AG04450 (cell line): ENCODE results near the gene SMAD3. TPM values are rescaled to one million over a fixed set of nuclear protein-coding genes. Genes with fewer than 3 reads are reported as not detected.
A peak's percentile ranks its signal among the peaks of the same experiment; 100 is the strongest.

ENCODE experiments used
- CTCF ChIA-PET: fragments of 300-600, 350-600 bp; formaldehyde crosslinking; extraction: SDS; loops from one replicate; lab custom pipeline; 2022; ENCODE audit warnings: antibody characterized with exemption, inconsistent platforms; lab: Charles Lee
- POLR2A ChIA-PET: fragments of 350-600 bp; formaldehyde crosslinking; extraction: SDS; loops from one replicate; lab custom pipeline; 2021; ENCODE audit warnings: antibody characterized with exemption, inconsistent platforms; lab: Yijun Ruan, JAX
- DNase-seq: peaks from one replicate; pipeline ENCODE4 v3.0.0-alpha.2; 2011; ENCODE audit warnings: low read depth, low spot score
- H3K27ac ChIP-seq: one replicate; pipeline ENCODE4 v1.5.1; 2012; ENCODE audit warnings: low read depth, low read length, control low read depth
- H3K27me3 ChIP-seq: one replicate; pipeline ENCODE4 v1.6.0; 2012; ENCODE audit warnings: low read length; ENCODE audit not compliant: control insufficient read depth, insufficient read depth
- H3K4me3 ChIP-seq: 2 replicates; pipeline ENCODE4 v1.5.1; 2011; ENCODE audit warnings: mild to moderate bottlenecking, low read depth, low read length, control low read depth
- H3K9me3 ChIP-seq: 2 replicates; pipeline ENCODE4 v1.5.1; 2012; ENCODE audit warnings: low read length; ENCODE audit not compliant: control insufficient read depth, insufficient read depth
- CTCF ChIP-seq: IDR thresholded peaks from 2 replicates; pipeline ENCODE4 v1.5.1; 2011; ENCODE audit warnings: low read depth, low read length, control low read depth, inconsistent platforms
- polyA plus RNA-seq: library from polyadenylated mRNA; depleted of rRNA; stranded (reverse); fragments of >200 nt; gene quantifications from 2 replicates; pipeline ENCODE4 v1.2.3, GENCODE V29; 2011

The SMAD3 gene
- polyA plus RNA-seq, 1 experiment = 115 TPM

DNA sequence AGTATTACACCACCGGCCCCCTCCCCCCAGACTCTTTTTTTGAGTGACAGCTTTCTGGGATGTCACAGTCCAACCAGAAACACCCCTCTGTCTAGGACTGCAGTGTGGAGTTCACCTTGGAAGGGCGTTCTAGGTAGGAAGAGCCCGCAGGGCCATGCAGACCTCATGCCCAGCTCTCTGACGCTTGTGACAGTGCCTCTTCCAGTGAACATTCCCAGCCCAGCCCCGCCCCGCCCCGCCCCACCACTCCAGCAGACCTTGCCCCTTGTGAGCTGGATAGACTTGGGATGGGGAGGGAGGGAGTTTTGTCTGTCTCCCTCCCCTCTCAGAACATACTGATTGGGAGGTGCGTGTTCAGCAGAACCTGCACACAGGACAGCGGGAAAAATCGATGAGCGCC is 125.4 kb downstream of the SMAD3 start:
- Histone ChIP-seq H3K27me3 (no peaks in the 10 kb centered on the region), H3K9me3 (no peaks in the 10 kb centered on the region), H3K4me3 (no peak overlapping the region), H3K27ac (peak overlapping the region; percentile 39)
- no peak for TF ChIP-seq CTCF
- DNase-seq = no peak
- POLR2A ChIA-PET = no interaction called here
- CTCF ChIA-PET = interaction anchor here (1.0 to 1.3 kb wide), 2 partner anchors 125 to 645 kb away, joined by 3 read pairs; partner anchors contain the start of gene SMAD3

DNA sequence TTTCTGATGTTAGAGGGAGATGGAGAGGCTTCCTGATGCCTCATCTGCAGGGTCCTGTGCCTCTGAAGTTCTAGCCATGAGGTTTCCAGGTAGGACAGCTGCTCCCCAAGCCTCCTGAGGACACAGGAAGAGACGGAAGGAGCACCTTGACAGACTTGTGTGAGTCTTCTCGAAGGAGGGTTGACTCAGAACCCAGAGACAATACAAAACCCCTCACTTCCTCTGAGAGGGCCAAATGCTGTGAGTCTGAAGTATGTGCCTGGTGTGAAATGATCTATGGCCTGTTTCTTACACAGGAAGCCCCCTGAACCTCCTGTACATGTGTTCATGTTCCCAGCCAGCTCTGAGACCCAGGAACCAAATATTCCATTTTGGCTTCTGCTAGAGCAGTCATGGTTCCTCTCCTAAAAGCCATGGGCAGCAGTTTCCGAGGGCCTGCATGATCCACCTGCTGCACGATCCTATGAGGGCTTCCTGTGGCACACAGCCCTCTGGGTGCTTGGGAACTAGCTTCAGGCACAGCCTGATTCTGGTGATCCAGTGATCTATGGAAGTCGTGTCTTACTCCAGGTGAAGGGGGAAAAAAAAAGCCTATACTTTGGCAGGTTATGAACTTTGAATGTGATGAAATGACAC is 126.9 kb downstream of the SMAD3 start:
- Histone ChIP-seq H3K27me3 (no peaks in the 10 kb centered on the region), H3K27ac (peak overlapping the region; percentile 21), H3K9me3 (no peaks in the 10 kb centered on the region), H3K4me3 (no peak overlapping the region)
- TF ChIP-seq CTCF = no peak
- CTCF ChIA-PET = interaction anchor here (1.3 kb wide), 1 partner anchor 644 kb away, joined by 3 read pairs; no protein-coding TSS in a partner anchor
- DNase-seq = no peak
- POLR2A ChIA-PET = no interaction called here

DNA sequence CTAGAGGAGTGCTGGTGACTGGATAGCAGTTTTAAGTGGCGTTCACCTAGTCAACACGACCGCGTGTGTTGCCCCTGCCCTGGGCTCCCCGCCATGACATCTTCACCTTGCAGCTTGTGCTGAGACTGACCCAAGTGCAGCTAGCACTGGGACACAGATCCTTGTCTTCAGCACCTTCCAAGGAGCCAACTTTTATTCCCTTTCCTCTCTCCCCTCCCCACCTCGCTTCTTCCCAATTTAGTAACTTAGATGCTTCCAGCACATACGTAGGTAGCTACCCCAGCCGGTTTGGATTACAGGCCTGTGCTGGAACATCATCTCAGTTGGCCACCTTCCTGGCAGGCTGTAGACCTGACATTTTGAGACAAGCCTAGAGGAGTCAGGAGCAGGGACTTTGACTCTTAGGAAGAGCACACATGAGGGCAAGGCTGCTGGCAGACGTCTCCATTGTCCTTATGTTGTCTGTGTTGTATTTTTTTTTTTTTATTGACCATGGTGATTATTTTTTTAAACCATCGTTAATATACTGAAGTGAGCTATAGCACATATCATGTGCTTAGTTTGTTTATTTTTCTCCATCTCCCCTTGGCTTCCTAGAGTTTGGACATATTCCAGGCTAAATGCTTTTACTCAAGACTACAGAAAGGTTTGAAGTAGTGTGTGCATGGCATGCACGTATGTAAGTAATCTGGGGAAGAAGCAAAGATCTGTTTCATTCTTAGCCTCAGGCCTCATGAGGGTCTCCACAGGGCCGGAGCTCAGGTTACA is 128.0 kb downstream of the SMAD3 start:
- Histone ChIP-seq H3K9me3 (no peaks in the 10 kb centered on the region), H3K4me3 (no peak overlapping the region), H3K27ac (peak overlapping the region; percentile 40), H3K27me3 (no peaks in the 10 kb centered on the region)
- DNase-seq = no peak
- CTCF ChIA-PET = no interaction called here
- no peak for TF ChIP-seq CTCF
- POLR2A ChIA-PET = interaction anchor here (0.6 to 1.2 kb wide), 4 partner anchors 15 to 58 kb away, joined by 3 to 6 read pairs (median 3); no protein-coding TSS in a partner anchor

DNA sequence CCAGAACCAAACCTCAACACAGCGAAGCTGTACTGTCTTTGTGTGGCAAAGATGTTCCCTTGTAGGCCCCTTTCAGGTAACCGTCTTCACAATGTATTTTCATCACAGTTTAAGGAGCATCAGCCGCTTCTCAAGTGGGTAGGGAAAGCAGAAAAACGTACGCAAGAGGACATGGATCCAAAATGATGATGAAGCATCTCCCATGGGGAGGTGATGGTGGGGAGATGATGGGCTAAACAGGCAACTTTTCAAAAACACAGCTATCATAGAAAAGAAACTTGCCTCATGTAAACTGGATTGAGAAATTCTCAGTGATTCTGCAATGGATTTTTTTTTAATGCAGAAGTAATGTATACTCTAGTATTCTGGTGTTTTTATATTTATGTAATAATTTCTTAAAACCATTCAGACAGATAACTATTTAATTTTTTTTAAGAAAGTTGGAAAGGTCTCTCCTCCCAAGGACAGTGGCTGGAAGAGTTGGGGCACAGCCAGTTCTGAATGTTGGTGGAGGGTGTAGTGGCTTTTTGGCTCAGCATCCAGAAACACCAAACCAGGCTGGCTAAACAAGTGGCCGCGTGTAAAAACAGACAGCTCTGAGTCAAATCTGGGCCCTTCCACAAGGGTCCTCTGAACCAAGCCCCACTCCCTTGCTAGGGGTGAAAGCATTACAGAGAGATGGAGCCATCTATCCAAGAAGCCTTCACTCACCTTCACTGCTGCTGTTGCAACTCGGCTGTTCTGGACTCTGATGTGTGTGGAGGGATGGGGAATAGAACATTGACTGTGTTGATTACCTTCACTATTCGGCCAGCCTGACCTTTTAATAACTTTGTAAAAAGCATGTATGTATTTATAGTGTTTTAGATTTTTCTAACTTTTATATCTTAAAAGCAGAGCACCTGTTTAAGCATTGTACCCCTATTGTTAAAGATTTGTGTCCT is 129.0 kb downstream of the SMAD3 start:
- CTCF ChIA-PET = no interaction called here
- no peak for DNase-seq
- peak overlapping the region; percentile 62 for H3K27ac ChIP-seq
- POLR2A ChIA-PET = interaction anchor here (0.6 to 1.2 kb wide), 4 partner anchors 16 to 59 kb away, joined by 3 to 6 read pairs (median 3); no protein-coding TSS in a partner anchor
- no peaks in the 10 kb centered on the region for H3K27me3 ChIP-seq
- no peak for TF ChIP-seq CTCF
- no peak overlapping the region for H3K4me3 ChIP-seq
- no peaks in the 10 kb centered on the region for H3K9me3 ChIP-seq
